HEK293T (cell line): Measurements from ENCODE around the gene ZDHHC24.

Experiments
- CTCF ChIA-PET: fragments of 350-600 bp; formaldehyde crosslinking; extraction: SDS; loops from one replicate; lab custom pipeline; 2021; ENCODE audit warnings: antibody characterized with exemption, inconsistent platforms; lab: Yijun Ruan, JAX
- POLR2A ChIA-PET: fragments of 350-600 bp; formaldehyde crosslinking; extraction: SDS; loops from one replicate; lab custom pipeline; 2020; ENCODE audit warnings: antibody characterized with exemption, inconsistent platforms; lab: Yijun Ruan, JAX
- DNase-seq: peaks from one replicate; pipeline ENCODE4 v3.0.0; 2012; ENCODE audit warnings: mixed read lengths; ENCODE audit errors: extremely low spot score
- ARNT ChIP-seq: fragments of 450-650 bp; IDR thresholded peaks from 2 replicates; pipeline ENCODE4 v1.6.1; 2017; ENCODE audit warnings: mild to moderate bottlenecking
- BHLHE40 ChIP-seq: fragments of 450-650 bp; IDR thresholded peaks from 2 replicates; pipeline ENCODE4 v1.6.1; 2016; ENCODE audit warnings: mild to moderate bottlenecking, moderate library complexity, borderline replicate concordance
- CTBP1 ChIP-seq: fragments of 450-650 bp; IDR thresholded peaks from 2 replicates; pipeline ENCODE4 v1.6.1; 2016; ENCODE audit warnings: borderline replicate concordance
- ELF4 ChIP-seq: fragments of 450-650 bp; IDR thresholded peaks from 2 replicates; pipeline ENCODE4 v1.6.1; 2017; ENCODE audit warnings: antibody characterized with exemption
- FOXA1 ChIP-seq: fragments of 450-650 bp; IDR thresholded peaks from 2 replicates; pipeline ENCODE4 v1.6.1; 2016; ENCODE audit warnings: mild to moderate bottlenecking
- FOXK2 ChIP-seq: fragments of 450-650 bp; IDR thresholded peaks from 2 replicates; pipeline ENCODE4 v1.6.1; 2016; ENCODE audit warnings: mild to moderate bottlenecking
- FOXM1 ChIP-seq: fragments of 450-650 bp; IDR thresholded peaks from 2 replicates; pipeline ENCODE4 v1.6.1; 2017; ENCODE audit warnings: mild to moderate bottlenecking, borderline replicate concordance
- HDGF ChIP-seq: fragments of 450-650 bp; IDR thresholded peaks from 2 replicates; pipeline ENCODE4 v1.6.1; 2017; ENCODE audit warnings: antibody characterized with exemption, borderline replicate concordance
- L3MBTL2 ChIP-seq: fragments of 450-650 bp; conservative IDR thresholded peaks from 2 replicates; pipeline ENCODE4 v1.6.1; 2016; ENCODE audit warnings: mild to moderate bottlenecking
- LEF1 ChIP-seq: fragments of 450-650 bp; IDR thresholded peaks from 2 replicates; pipeline ENCODE4 v1.6.1; 2017; ENCODE audit warnings: mild to moderate bottlenecking, borderline replicate concordance
- NFRKB ChIP-seq: fragments of 450-650 bp; IDR thresholded peaks from 2 replicates; pipeline ENCODE4 v1.6.1; 2016; ENCODE audit warnings: mild to moderate bottlenecking, moderate library complexity
- SP1 ChIP-seq: fragments of 450-650 bp; IDR thresholded peaks from 2 replicates; pipeline ENCODE4 v1.6.1; 2017
- SUZ12 ChIP-seq: fragments of 450-650 bp; IDR thresholded peaks from 2 replicates; pipeline ENCODE4 v1.6.1; 2016; ENCODE audit warnings: mild to moderate bottlenecking
- TARDBP ChIP-seq: fragments of 450-650 bp; IDR thresholded peaks from 2 replicates; pipeline ENCODE4 v1.6.1; 2016
- ZNF384 ChIP-seq: fragments of 450-650 bp; IDR thresholded peaks from 2 replicates; pipeline ENCODE4 v1.6.1; 2016
- TF ChIP-seq, protein P1 (sequence below): fragments of 450-650 bp; IDR thresholded peaks from 2 replicates; pipeline ENCODE4 v1.6.1; 2016

ZDHHC24 gene

DNA sequence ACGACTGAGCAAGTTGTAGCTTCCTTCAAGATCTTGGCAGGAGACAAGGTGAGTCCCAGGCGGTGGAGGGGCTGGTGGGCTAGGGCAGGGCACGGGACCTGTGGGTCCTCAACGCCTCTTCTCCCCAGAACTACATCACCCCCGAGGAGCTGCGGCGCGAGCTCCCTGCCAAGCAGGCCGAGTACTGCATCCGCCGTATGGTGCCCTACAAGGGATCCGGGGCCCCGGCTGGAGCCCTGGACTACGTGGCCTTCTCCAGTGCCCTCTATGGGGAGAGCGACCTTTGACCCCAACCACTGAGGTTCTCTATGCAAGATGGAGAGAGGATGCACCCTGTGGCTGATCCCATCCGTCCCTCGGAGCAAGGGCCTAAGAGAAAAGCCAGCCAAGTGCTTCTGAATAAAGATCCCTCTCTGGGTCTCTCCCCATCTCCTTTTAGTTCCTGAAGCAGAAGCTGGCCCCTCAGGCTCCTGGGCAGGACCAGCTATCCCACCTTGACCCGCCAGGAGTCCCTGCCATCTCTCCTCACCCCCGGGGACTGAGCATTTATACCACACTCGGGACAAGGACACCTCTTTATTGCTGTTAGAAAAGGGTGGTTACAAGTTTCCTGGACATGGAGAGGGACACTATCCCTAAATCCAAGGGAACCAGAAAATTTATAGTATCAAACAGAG is 17.2 kb upstream of the ZDHHC24 start:
- ChIA-PET CTCF (no interaction called here), POLR2A (interaction anchor here (1.2 to 2.0 kb wide), 2 partner anchors 17 to 53 kb away, joined by 3 to 4 read pairs; partner anchors contain the start of genes RBM14 and ZDHHC24)
- DNase-seq = no peak
- TF ChIP-seq LEF1 = no peak
- TF ChIP-seq, protein P1, sequence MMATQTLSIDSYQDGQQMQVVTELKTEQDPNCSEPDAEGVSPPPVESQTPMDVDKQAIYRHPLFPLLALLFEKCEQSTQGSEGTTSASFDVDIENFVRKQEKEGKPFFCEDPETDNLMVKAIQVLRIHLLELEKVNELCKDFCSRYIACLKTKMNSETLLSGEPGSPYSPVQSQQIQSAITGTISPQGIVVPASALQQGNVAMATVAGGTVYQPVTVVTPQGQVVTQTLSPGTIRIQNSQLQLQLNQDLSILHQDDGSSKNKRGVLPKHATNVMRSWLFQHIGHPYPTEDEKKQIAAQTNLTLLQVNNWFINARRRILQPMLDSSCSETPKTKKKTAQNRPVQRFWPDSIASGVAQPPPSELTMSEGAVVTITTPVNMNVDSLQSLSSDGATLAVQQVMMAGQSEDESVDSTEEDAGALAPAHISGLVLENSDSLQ = no peak
- TF ChIP-seq TARDBP = no peak
- no peak for TF ChIP-seq ELF4
- no peak for TF ChIP-seq L3MBTL2
- no peak for TF ChIP-seq BHLHE40
- no peak for TF ChIP-seq SP1

- no peak for DNase-seq
- TF ChIP-seq NFRKB = no peak
- no peak for TF ChIP-seq ELF4
- TF ChIP-seq L3MBTL2 = no peak
- no peak for TF ChIP-seq ARNT
- TF ChIP-seq, protein P1 = no peak
- TF ChIP-seq HDGF = no peak
- no peak for TF ChIP-seq ZNF384
- no peak for TF ChIP-seq SUZ12
- no peak for TF ChIP-seq BHLHE40
- no peak for TF ChIP-seq SP1
- TF ChIP-seq FOXM1 = no peak
- ChIA-PET CTCF (interaction anchor here (0.5 kb wide), 1 partner anchor 69 kb away, joined by 3 read pairs; no protein-coding TSS in a partner anchor), POLR2A (interaction anchor here (2.0 kb wide), 1 partner anchor 17 kb away, joined by 4 read pairs; the partner anchor contains the start of gene ZDHHC24)
Measured at GRCh38 chr11:66562275-66562674, 16.4 kb upstream of the ZDHHC24 start.

DNA sequence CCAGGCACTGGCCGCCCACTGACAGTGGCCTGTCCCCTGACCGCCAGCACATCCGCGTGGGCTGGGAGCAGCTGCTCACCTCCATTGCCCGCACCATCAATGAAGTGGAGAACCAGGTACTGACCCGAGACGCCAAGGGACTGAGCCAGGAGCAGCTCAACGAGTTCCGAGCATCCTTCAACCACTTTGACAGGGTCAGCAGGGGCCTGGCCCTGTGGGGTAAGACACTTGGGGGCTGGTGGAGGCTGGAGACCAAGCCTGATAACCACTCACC is 16.1 kb upstream of the ZDHHC24 start:
- ChIA-PET CTCF (interaction anchor here (0.5 kb wide), 1 partner anchor 68 kb away, joined by 3 read pairs; no protein-coding TSS in a partner anchor), POLR2A (interaction anchor here (1.2 to 2.0 kb wide), 2 partner anchors 12 to 16 kb away, joined by 3 to 4 read pairs; partner anchors contain the start of gene ZDHHC24)
- DNase-seq = no peak
- TF ChIP-seq CTBP1 = no peak
- no peak for TF ChIP-seq ZNF384
- TF ChIP-seq ARNT = no peak
- TF ChIP-seq FOXA1 = no peak
- TF ChIP-seq, protein P1 = no peak
- TF ChIP-seq NFRKB = no peak
- TF ChIP-seq LEF1 = no peak
- no peak for TF ChIP-seq TARDBP
- no peak for TF ChIP-seq FOXK2
- TF ChIP-seq HDGF = no peak
- TF ChIP-seq ELF4 = no peak

- TF ChIP-seq FOXM1 (no peak), CTBP1 (no peak), HDGF (no peak), NFRKB (no peak), SP1 (no peak), L3MBTL2 (no peak), LEF1 (no peak), TARDBP (no peak), BHLHE40 (no peak), ZNF384 (no peak), SUZ12 (no peak), FOXA1 (no peak), FOXK2 (no peak), ELF4 (no peak), ARNT (no peak)
- TF ChIP-seq, protein P1 = no peak
- CTCF ChIA-PET = interaction anchor here (0.5 to 0.7 kb wide), 2 partner anchors 17 to 68 kb away, joined by 3 to 4 read pairs; no protein-coding TSS in a partner anchor
- DNase-seq = no peak
- POLR2A ChIA-PET = interaction anchor here (1.2 to 2.0 kb wide), 2 partner anchors 12 to 16 kb away, joined by 3 to 4 read pairs; partner anchors contain the start of gene ZDHHC24
Measured at GRCh38 chr11:66561178-66561974, 15.5 kb upstream of the ZDHHC24 start.

DNA sequence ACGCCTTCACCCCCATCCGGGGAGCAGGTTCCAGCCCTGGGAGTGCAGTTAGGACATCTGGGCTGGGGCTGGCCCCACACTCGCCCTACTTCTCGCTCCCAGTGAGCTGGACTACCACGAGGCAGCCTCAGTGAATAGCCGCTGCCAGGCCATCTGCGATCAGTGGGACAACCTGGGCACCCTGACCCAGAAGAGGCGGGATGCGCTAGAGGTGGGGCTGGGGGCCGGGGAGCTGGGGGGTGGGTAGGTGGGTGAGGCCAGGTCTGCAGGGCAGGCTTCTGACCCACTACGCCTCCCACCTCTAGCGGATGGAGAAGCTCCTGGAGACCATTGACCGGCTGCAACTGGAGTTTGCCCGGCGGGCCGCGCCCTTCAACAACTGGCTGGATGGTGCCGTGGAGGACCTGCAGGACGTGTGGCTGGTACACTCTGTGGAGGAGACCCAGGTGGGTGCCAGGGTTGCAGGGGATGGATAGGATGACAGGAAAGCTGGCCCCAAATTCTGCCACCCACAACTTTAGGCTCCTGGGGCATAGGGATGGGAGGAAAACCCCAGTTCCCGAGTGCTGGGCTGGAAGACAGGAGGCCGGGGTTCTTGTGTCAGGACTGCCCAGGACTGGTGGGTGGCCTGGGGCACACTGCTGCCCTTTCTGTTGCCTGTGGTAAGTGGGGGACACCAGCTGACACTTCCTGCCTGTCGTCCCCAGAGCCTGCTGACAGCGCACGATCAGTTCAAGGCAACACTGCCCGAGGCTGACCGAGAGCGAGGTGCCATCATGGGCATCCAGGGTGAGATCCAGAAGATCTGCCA is 14.2 kb upstream of the ZDHHC24 start:
- ChIA-PET POLR2A (no interaction called here), CTCF (interaction anchor here (0.6 kb wide), 1 partner anchor 20 kb away, joined by 3 read pairs; no protein-coding TSS in a partner anchor)
- TF ChIP-seq SUZ12 (no peak), ZNF384 (no peak), CTBP1 (no peak), SP1 (no peak), NFRKB (no peak), LEF1 (no peak), BHLHE40 (no peak), L3MBTL2 (no peak), ARNT (no peak), HDGF (no peak), FOXK2 (no peak), TARDBP (no peak), FOXM1 (no peak), FOXA1 (no peak), ELF4 (no peak)
- TF ChIP-seq, protein P1 = no peak
- DNase-seq = no peak
